LNCaP clone FGC (cell line): Measurements from ENCODE around the gene CD46.
A peak's percentile ranks its signal among the peaks of the same experiment; 100 is the strongest.

Source experiments
- DNase-seq: peaks from one replicate; pipeline ENCODE4 v3.0.0-alpha.2; 2011; ENCODE audit warnings: low read depth
- H3K4me3 ChIP-seq: 2 replicates; pipeline ENCODE4 v1.5.1; 2011; ENCODE audit warnings: mild to moderate bottlenecking, low read depth, low read length, control low read depth
- CTCF ChIP-seq: IDR thresholded peaks from 2 replicates; pipeline ENCODE4 v1.5.1; 2012; ENCODE audit warnings: mild to moderate bottlenecking; ENCODE audit not compliant: control insufficient read depth, insufficient read depth; ENCODE audit errors: extremely low read depth

CD46 gene

GRCh38 chr1:207838156-207839082, 86.6 kb downstream of the CD46 start:
- TF ChIP-seq CTCF: no peak
- no peak for DNase-seq
- no peak overlapping the region for H3K4me3 ChIP-seq

GRCh38 chr1:207839083-207839413, 87.2 kb downstream of the CD46 start:
- no peak for DNase-seq
- H3K4me3 ChIP-seq: no peak overlapping the region
- TF ChIP-seq CTCF: no peak

GRCh38 chr1:207840380-207840779, 88.5 kb downstream of the CD46 start:
- no peak for DNase-seq
- H3K4me3 ChIP-seq: no peak overlapping the region
- no peak for TF ChIP-seq CTCF

- no peak overlapping the region for H3K4me3 ChIP-seq
- no peak for TF ChIP-seq CTCF
- no peak for DNase-seq
Measured at GRCh38 chr1:207841293-207841692, 89.4 kb downstream of the CD46 start.

- no peak for DNase-seq
- H3K4me3 ChIP-seq: 0 out of 2 replicates have a peak overlapping the region, but pooled peaks have one; percentile 10
- no peak for TF ChIP-seq CTCF
Measured at GRCh38 chr1:207841901-207842300, 90.0 kb downstream of the CD46 start.

GRCh38 chr1:207842506-207842905, 90.7 kb downstream of the CD46 start:
- no peak for DNase-seq
- no peak overlapping the region for H3K4me3 ChIP-seq
- TF ChIP-seq CTCF: no peak

- TF ChIP-seq CTCF: no peak
- no peak overlapping the region for H3K4me3 ChIP-seq
- DNase-seq: no peak
Measured at GRCh38 chr1:207844371-207844770, 92.5 kb downstream of the CD46 start.
